Colonic mucosa (tissue), 4 donors: ENCODE data around the gene KCNH2. TPM values are rescaled to one million over a fixed set of nuclear protein-coding genes. Genes with fewer than 3 reads are reported as not detected.

Experiments
- DNase-seq: peaks from one replicate; pipeline ENCODE4 v3.0.0-alpha.2; 2020
- H3K27ac ChIP-seq: fragments of 200-600 bp; one replicate; pipeline ENCODE4 v1.8.0; 2021
- H3K27me3 ChIP-seq: fragments of 200-600 bp; one replicate; pipeline ENCODE4 v1.8.0; 2021
- H3K36me3 ChIP-seq: fragments of 200-600 bp; one replicate; pipeline ENCODE4 v1.8.0; 2021
- H3K4me1 ChIP-seq: fragments of 200-600 bp; one replicate; pipeline ENCODE4 v1.8.0; 2021; ENCODE audit warnings: mild to moderate bottlenecking
- H3K4me3 ChIP-seq: fragments of 200-600 bp; one replicate; pipeline ENCODE4 v1.8.0; 2021
- H3K9ac ChIP-seq, 2 donors: one replicate each; pipeline ENCODE4 v1.7.0; 2013; ENCODE audit warnings: control low read depth in 2 of 2, low read depth in 2 of 2, low read length in 2 of 2
- H3K9me3 ChIP-seq: fragments of 200-600 bp; one replicate; pipeline ENCODE4 v1.8.0; 2021
- intact Hi-C: fragments of 100-400 bp; cut with DNase I; formaldehyde crosslinking; loops from one replicate; pipeline ENCODE4 v1.14.1; 2022
- total RNA-seq, 2 donors: library from RNA; stranded (reverse); fragmentation: NEBNext Ultra II Directional in 1 of 2; extraction: Animal tissue kit (Norgen Biotek cat#: 25700) in 1 of 2; gene quantifications; one replicate each; pipeline ENCODE4 v1.2.1, GENCODE V29; 2021
- TF ChIP-seq, protein P1 (sequence below): fragments of 200-600 bp; IDR thresholded peaks from one replicate; pipeline ENCODE4 v1.8.0; 2022; ENCODE audit warnings: antibody characterized with exemption, mild to moderate bottlenecking
- donor health status: healthy.
- donor health status: DM: no; HTN: no; CAD: no.
- donor health status: DM: no; HTN: no; CAD: no.

Gene KCNH2
- total RNA-seq, 2 donors from 2014 or later: 3.3 to 8.8 TPM

DNA sequence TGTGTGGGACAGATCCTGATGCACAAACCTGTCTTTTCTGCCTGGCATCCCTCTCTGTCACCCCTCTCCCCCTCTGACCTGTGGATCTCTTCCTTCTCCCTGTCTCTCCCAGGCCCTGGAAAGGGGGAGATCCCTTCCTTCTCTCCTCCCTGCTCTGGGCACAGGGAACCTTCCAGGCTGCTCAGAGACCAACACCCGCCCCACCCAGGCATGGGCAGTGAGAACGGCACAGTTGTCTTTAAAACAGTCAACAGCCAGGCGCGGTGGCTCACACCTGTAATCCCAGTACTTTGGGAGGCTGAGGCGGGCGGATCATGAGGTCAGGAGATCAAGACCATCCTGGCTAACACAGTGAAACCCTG, 34.7 kb downstream of the KCNH2 start:
- peaks cover 8% of the 10 kb centered on the region for H3K27me3 ChIP-seq
- TF ChIP-seq, protein P1, sequence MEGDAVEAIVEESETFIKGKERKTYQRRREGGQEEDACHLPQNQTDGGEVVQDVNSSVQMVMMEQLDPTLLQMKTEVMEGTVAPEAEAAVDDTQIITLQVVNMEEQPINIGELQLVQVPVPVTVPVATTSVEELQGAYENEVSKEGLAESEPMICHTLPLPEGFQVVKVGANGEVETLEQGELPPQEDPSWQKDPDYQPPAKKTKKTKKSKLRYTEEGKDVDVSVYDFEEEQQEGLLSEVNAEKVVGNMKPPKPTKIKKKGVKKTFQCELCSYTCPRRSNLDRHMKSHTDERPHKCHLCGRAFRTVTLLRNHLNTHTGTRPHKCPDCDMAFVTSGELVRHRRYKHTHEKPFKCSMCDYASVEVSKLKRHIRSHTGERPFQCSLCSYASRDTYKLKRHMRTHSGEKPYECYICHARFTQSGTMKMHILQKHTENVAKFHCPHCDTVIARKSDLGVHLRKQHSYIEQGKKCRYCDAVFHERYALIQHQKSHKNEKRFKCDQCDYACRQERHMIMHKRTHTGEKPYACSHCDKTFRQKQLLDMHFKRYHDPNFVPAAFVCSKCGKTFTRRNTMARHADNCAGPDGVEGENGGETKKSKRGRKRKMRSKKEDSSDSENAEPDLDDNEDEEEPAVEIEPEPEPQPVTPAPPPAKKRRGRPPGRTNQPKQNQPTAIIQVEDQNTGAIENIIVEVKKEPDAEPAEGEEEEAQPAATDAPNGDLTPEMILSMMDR: no peak
- no peaks in the 10 kb centered on the region for H3K36me3 ChIP-seq
- no peak overlapping the region for H3K9ac ChIP-seq
- DNase-seq: no peak
- no peak overlapping the region for H3K27ac ChIP-seq
- H3K4me3 ChIP-seq: no peak overlapping the region
- no peaks in the 10 kb centered on the region for H3K4me1 ChIP-seq
- no peaks in the 10 kb centered on the region for H3K9me3 ChIP-seq
- intact Hi-C loops: no loop called here

DNA sequence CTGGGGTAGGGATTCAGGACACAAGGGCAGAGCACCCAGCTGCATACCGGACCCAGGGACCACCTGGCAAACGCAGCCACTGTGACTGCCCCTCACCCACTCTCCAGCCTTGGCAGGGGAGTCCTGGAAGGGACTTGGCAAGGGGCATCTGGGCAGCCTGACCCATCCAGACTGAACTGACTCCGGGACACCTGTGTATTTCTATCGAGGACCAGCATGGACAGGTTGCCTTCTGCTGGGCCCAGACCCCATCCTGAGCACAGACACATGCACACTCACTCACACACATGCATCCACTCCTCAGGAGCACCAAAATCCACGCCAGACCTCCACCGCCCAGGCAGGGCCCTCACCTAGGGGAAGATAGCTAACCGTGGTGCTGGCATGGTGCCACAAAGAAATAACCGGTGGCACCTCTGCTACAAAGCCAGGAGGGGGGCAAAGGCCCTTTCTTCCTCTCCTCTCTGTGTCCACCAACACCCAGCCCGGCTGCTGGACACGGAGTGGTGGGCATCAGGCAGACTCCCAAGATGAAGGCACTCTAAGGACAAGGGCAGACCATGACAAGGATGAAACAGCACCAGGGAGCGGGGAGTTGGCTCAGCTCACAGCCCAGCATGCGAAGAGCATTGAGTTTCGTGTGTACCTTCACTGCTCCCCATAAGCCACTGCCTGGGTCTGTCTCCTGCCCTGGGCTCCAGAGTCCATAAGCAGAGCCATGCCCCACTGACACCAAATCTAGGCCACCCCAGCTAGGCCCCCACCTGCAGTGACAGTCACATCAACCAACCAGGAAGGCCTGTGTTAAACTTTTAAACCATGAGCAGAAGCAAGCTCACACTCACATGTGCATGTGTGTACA, 35.3 kb downstream of the KCNH2 start:
- peaks cover 6% of the 10 kb centered on the region for H3K27me3 ChIP-seq
- no peaks in the 10 kb centered on the region for H3K4me1 ChIP-seq
- intact Hi-C loops: no loop called here
- no peak overlapping the region for H3K9ac ChIP-seq
- no peaks in the 10 kb centered on the region for H3K36me3 ChIP-seq
- H3K27ac ChIP-seq: no peak overlapping the region
- no peak for DNase-seq
- no peak overlapping the region for H3K4me3 ChIP-seq
- TF ChIP-seq, protein P1: no peak
- H3K9me3 ChIP-seq: no peaks in the 10 kb centered on the region

- peak overlapping the region in 1 of 2 donors; percentile 30 for H3K9ac ChIP-seq
- intact Hi-C loops: no loop called here
- H3K27ac ChIP-seq: no peak overlapping the region
- no peaks in the 10 kb centered on the region for H3K27me3 ChIP-seq
- H3K4me3 ChIP-seq: no peak overlapping the region
- H3K4me1 ChIP-seq: no peaks in the 10 kb centered on the region
- H3K36me3 ChIP-seq: no peaks in the 10 kb centered on the region
- H3K9me3 ChIP-seq: no peaks in the 10 kb centered on the region
- peak; percentile 76 for DNase-seq
- TF ChIP-seq, protein P1: no peak
These were observed 36.0 kb downstream of the KCNH2 start for GRCh38 chr7:150942001-150942590.

- Histone ChIP-seq H3K27me3 (no peaks in the 10 kb centered on the region), H3K36me3 (no peaks in the 10 kb centered on the region), H3K9ac (peak overlapping the region in 1 of 2 donors; percentile 30), H3K27ac (no peak overlapping the region), H3K4me1 (no peaks in the 10 kb centered on the region), H3K9me3 (no peaks in the 10 kb centered on the region), H3K4me3 (no peak overlapping the region)
- TF ChIP-seq, protein P1: no peak
- peak; percentile 13 for DNase-seq
- intact Hi-C loops: no loop called here
These were observed 36.6 kb downstream of the KCNH2 start for GRCh38 chr7:150941351-150942000.

DNA sequence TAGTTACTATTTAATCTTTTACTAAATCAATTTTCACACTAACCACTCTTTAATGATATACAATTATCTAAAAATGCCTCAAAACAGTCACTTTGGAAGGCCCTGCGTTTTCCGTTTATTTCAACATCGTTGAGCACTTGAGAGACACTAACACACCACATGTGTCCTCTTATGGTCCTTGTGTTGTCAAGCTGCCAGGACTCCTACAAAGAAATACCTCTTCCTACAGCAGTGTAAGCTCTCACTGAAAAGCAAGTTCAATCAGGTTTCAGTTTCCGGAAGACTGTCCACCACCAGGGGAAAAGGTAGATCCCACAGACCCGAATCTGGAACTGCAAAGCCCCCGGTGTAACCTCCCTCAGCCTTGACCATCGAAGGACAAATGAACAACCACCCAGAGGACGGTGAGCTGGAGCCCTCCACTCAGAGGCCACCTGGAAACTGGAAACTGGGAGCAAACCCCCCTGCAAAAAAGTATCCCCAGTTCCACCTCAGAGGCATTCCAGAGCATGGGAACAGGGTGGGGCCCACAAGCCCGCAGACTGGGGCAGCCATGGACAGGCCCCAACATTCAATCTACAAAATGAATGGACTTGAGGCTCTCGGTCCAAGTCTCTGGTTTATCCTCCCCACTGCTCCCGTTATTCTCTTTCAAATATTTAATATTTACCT, 37.6 kb downstream of the KCNH2 start:
- no peak for DNase-seq
- Histone ChIP-seq H3K27me3 (no peaks in the 10 kb centered on the region), H3K9ac (no peak overlapping the region), H3K36me3 (no peaks in the 10 kb centered on the region), H3K9me3 (no peaks in the 10 kb centered on the region), H3K27ac (no peak overlapping the region), H3K4me1 (no peaks in the 10 kb centered on the region), H3K4me3 (no peak overlapping the region)
- TF ChIP-seq, protein P1: no peak
- intact Hi-C loops: no loop called here
